ENCODE measurements around the gene PLA2G15.
A peak's percentile ranks its signal among the peaks of the same experiment; 100 is the strongest.

PLA2G15 gene

DNA sequence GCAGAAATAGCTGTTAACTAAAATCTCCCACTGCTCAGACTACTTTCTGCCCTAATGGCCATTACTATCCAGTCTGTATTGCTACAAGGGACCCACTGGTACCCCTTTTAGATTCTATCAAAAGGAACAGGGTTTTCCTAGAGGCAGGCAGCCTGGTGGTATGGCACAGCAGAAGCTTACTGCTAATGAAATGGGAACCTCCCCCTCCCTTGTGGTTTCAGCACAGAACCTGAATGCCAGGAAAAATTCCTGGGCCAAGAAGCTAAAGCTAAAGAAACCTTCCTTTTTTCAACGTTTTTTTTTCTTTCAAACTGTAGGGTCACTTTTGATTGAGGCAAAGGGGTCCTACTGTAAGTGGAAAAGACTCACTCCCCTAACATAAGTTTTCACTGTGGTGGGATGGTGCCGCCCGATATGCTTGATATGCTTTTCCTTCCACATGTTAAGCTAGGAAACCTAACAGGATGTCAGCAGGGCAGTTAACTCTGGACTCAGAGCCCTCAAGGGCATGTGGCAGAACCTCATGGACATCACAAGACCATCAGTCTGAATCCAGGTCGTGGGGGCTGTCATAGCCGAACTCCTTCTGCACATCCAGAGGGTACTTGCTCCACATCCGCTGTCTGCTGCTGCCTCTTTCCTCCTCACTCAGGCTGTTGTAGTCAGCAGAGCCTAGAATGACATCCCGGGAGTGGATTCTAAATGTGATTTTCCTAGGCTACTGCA lies 55.7 kb downstream of the PLA2G15 start:
- TF ChIP-seq CTCF (conservative IDR thresholded peaks at IDR 0.05) = no peak
- no peak overlapping the region for H3K27ac ChIP-seq

DNA sequence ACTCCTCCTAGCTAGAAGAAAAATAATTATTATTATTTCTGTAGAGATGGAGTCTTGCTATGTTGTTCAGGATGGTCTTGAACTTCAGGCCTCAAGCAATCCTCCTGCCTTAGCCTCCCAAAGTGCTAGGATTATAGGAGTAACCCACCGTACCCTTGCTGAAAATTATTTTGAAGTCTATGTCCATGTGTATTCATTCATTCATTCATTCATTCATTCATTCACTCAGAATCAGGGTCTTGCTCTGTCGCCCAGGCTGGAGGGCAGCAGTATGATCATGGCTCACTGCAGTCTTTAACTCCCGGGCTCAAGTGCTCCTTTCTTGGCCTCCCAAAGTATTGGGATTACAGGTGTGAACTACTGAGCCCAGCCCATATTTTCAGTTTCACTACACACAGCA lies 61.5 kb downstream of the PLA2G15 start:
- no peak for TF ChIP-seq CTCF (conservative IDR thresholded peaks at IDR 0.05)
- no peak overlapping the region for H3K27ac ChIP-seq

GRCh38 chr16:68309799-68310198 lies 64.6 kb downstream of the PLA2G15 start:
- H3K27ac ChIP-seq = peak overlapping the region; percentile 68; the same call in 1 of the 2 replicates

GRCh38 chr16:68310437-68310773 lies 65.2 kb downstream of the PLA2G15 start:
- peak overlapping the region; percentile 68 for H3K27ac ChIP-seq

More at GRCh38 chr16:68309799-68310198, 64.6 kb downstream of the PLA2G15 start:
- no peak for TF ChIP-seq CTCF (conservative IDR thresholded peaks at IDR 0.05)

More at GRCh38 chr16:68310437-68310773, 65.2 kb downstream of the PLA2G15 start:
- TF ChIP-seq CTCF (conservative IDR thresholded peaks at IDR 0.05) = no peak
